WTC11 (cell line): Measurements from ENCODE around the gene PRSS8.

Experiments used
- ATF2 ChIP-seq: sonication (generic); formaldehyde crosslinking; IDR thresholded peaks from 2 replicates; pipeline ENCODE4 v1.8.1; 2022; ENCODE audit warnings: low read depth, missing genetic modification reagents, borderline replicate concordance
- ATF3 ChIP-seq: sonication (generic); formaldehyde crosslinking; conservative IDR thresholded peaks from 2 replicates; pipeline ENCODE4 v1.8.1; 2022; ENCODE audit warnings: mild to moderate bottlenecking, missing genetic modification reagents
- CTCF ChIP-seq: fragments of 200-600 bp; IDR thresholded peaks from 2 replicates; pipeline ENCODE4 v1.8.0; 2022; ENCODE audit warnings: antibody characterized with exemption
- GRHL2 ChIP-seq: fragments of 250-450 bp; sonication (Bioruptor Pico); IDR thresholded peaks from 2 replicates; pipeline ENCODE4 v1.8.0; 2022; ENCODE audit warnings: mild to moderate bottlenecking, moderate library complexity; ENCODE audit not compliant: insufficient replicate concordance, severe bottlenecking
- MAX ChIP-seq: sonication (generic); formaldehyde crosslinking; IDR thresholded peaks from 2 replicates; pipeline ENCODE4 v1.8.0; 2022; ENCODE audit warnings: mild to moderate bottlenecking, missing genetic modification reagents
- SMAD3 ChIP-seq: sonication (generic); formaldehyde crosslinking; IDR thresholded peaks from 2 replicates; pipeline ENCODE4 v1.8.0; 2022; ENCODE audit warnings: missing genetic modification reagents, mild to moderate bottlenecking, borderline replicate concordance
- USF2 ChIP-seq: sonication (generic); formaldehyde crosslinking; IDR thresholded peaks from 2 replicates; pipeline ENCODE4 v1.8.1; 2023; ENCODE audit warnings: mild to moderate bottlenecking, missing genetic modification reagents, moderate library complexity
- ZNF232 ChIP-seq: sonication (generic); formaldehyde crosslinking; IDR thresholded peaks from 2 replicates; pipeline ENCODE4 v1.8.0; 2022; ENCODE audit warnings: mild to moderate bottlenecking, missing genetic modification reagents
- ZNF532 ChIP-seq: fragments of 250-450 bp; sonication (Bioruptor Pico); IDR thresholded peaks from 2 replicates; pipeline ENCODE4 v1.9.0; 2021; ENCODE audit warnings: mild to moderate bottlenecking, borderline replicate concordance

- TF ChIP-seq CTCF (no peak), ATF2 (CRISPR knock-in tag) (no peak), SMAD3 (CRISPR knock-in tag) (no peak), ZNF532 (CRISPR knock-in tag) (no peak), MAX (CRISPR knock-in tag) (peak; percentile 44; the same call in 1 of the 2 replicates), USF2 (0 out of 2 replicates have a peak, but pooled peaks have one; percentile 17), ZNF232 (CRISPR knock-in tag) (0 out of 2 replicates have a peak, but pooled peaks have one; percentile 39), ATF3 (CRISPR knock-in tag) (no peak), GRHL2 (no peak)
Observed at GRCh38 chr16:31108035-31108793, 27.3 kb downstream of the PRSS8 start, which contains the start of gene BCKDK.
